GM23248 (cell line): ENCODE data around the gene OGFOD2.

Experiments
- EZH2 ChIP-seq: fragments of 200-600 bp; sonication (generic); IDR thresholded peaks from 2 replicates; pipeline ENCODE4 v1.6.1; 2018; ENCODE audit warnings: antibody characterized with exemption, mild to moderate bottlenecking; ENCODE audit not compliant: insufficient read depth, poor library complexity, severe bottlenecking
- EZH2phosphoT487 ChIP-seq: fragments of 200-600 bp; sonication (generic); IDR thresholded peaks from 2 replicates; pipeline ENCODE4 v1.6.1; 2018; ENCODE audit warnings: antibody characterized with exemption, moderate library complexity, mild to moderate bottlenecking, low read depth; ENCODE audit not compliant: insufficient read depth

DNA sequence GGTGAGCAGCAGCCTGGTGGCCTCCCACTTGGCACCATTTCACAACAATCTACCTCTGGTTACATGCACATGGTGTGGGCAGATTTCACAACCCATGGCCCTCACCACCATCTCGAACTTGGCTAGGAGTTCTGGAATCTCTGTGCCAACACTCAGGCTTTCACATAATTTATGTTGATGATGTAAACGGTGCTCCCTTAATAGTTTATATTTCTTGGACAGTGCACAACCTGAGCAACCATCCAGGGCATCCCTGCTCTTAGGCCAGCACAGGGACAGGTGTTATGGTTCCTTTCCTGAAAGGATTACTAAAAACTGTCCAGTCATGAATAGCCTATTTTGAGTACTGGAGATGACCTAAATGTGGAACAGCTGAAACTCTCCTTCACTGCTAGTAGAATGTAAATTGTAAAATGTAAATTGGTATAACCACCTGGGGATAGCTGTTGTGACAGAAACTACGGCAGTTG is 37.4 kb upstream of the OGFOD2 start:
- TF ChIP-seq EZH2phosphoT487 (no peak), EZH2 (no peak)
